Gastrocnemius medialis (tissue), 4 donors: ENCODE data around the gene ATG7.

Experiments used
- CTCF ChIP-seq, 5 experiments: fragments of 450-650 bp in 3 of 5; fragments of 200-600 bp in 2 of 5; sonication (generic) in 2 of 5; IDR thresholded peaks in 4 of 5; conservative IDR thresholded peaks in 1 of 5; 1 replicate in 4 of 5; 2 replicates in 1 of 5; pipeline ENCODE4 v1.5.1; 2016 to 2019; ENCODE audit warnings: antibody characterized with exemption in 5 of 5, mild to moderate bottlenecking in 3 of 5, moderate library complexity in 3 of 5
- POLR2A ChIP-seq, 2 donors: fragments of 450-650 bp; IDR thresholded peaks; one replicate each; pipeline ENCODE4 v1.6.1; 2017; ENCODE audit warnings: antibody characterized with exemption in 2 of 2, mild to moderate bottlenecking in 2 of 2, moderate library complexity in 2 of 2

- no peak for TF ChIP-seq CTCF (IDR thresholded peaks at IDR 0.05 in 4 of 5, conservative IDR thresholded peaks at IDR 0.05 in 1 of 5)
- TF ChIP-seq POLR2A (IDR thresholded peaks at IDR 0.05): no peak
Observed at GRCh38 chr3:11226042-11226370, 46.2 kb upstream of the ATG7 start.
